Osteoblast (primary cell): Measurements from ENCODE around the gene SAP25. TPM values are rescaled to one million over a fixed set of nuclear protein-coding genes. Genes with fewer than 3 reads are reported as not detected.

Experiments used
- DNase-seq: peaks from one replicate; pipeline ENCODE4 v3.0.0; 2011; ENCODE audit warnings: low spot score, mixed read lengths; ENCODE audit not compliant: insufficient read length; ENCODE audit errors: missing footprints
- H2AFZ ChIP-seq: 2 replicates; pipeline ENCODE4 v1.6.0; 2011; ENCODE audit warnings: mild to moderate bottlenecking, low read length
- H3K27ac ChIP-seq: 2 replicates; pipeline ENCODE4 v1.5.1; 2011; ENCODE audit warnings: mild to moderate bottlenecking, low read depth, low read length, moderate library complexity
- H3K27me3 ChIP-seq: 2 replicates; pipeline ENCODE4 v1.6.0; 2012; ENCODE audit warnings: mild to moderate bottlenecking, control low read depth, inconsistent platforms, low read length, moderate library complexity; ENCODE audit not compliant: insufficient read depth
- H3K36me3 ChIP-seq: 2 replicates; pipeline ENCODE4 v1.5.1; 2011; ENCODE audit warnings: mild to moderate bottlenecking, low read length, control low read depth, moderate library complexity; ENCODE audit not compliant: insufficient read depth
- H3K4me1 ChIP-seq: 2 replicates; pipeline ENCODE4 v1.5.1; 2011; ENCODE audit warnings: mild to moderate bottlenecking, low read length, control low read depth, moderate library complexity; ENCODE audit not compliant: insufficient read depth
- H3K4me2 ChIP-seq: 2 replicates; pipeline ENCODE4 v1.6.0; 2011; ENCODE audit warnings: mild to moderate bottlenecking, low read length; ENCODE audit not compliant: insufficient read depth
- H3K4me3 ChIP-seq: fragments of 200-600 bp; sonication (generic); 3 replicates; pipeline ENCODE4 v1.5.1; 2012; ENCODE audit warnings: mild to moderate bottlenecking, low read length, inconsistent platforms; ENCODE audit not compliant: insufficient read depth
- H3K79me2 ChIP-seq: 2 replicates; pipeline ENCODE4 v1.6.0; 2012; ENCODE audit warnings: mild to moderate bottlenecking, low read length, control low read depth, inconsistent platforms; ENCODE audit not compliant: insufficient read depth
- H3K9me3 ChIP-seq: 2 replicates; pipeline ENCODE4 v1.5.1; 2011; ENCODE audit warnings: low read depth, low read length, control low read depth
- H4K20me1 ChIP-seq: 2 replicates; pipeline ENCODE4 v1.6.0; 2012; ENCODE audit warnings: mild to moderate bottlenecking, low read length, control low read depth; ENCODE audit not compliant: insufficient read depth
- total RNA-seq: library from RNA; depleted of rRNA; stranded (reverse); fragments of >200 nt; gene quantifications from 2 replicates; pipeline ENCODE4 v1.2.3, GENCODE V29; 2012
- TF ChIP-seq, protein P1 (sequence below): IDR thresholded peaks from 2 replicates; pipeline ENCODE4 v1.5.1; 2011; ENCODE audit warnings: mild to moderate bottlenecking, low read depth, low read length, moderate library complexity; ENCODE audit errors: extremely low read depth

The SAP25 gene
- total RNA-seq, 1 donor = not detected

- Histone ChIP-seq H3K27me3 (no peaks in the 10 kb centered on the region), H3K4me1 (peaks cover 12% of the 10 kb centered on the region), H4K20me1 (no peaks in the 10 kb centered on the region), H2AFZ (no peak overlapping the region), H3K4me2 (no peak overlapping the region), H3K9me3 (no peaks in the 10 kb centered on the region), H3K36me3 (peaks cover 3% of the 10 kb centered on the region), H3K27ac (no peak overlapping the region), H3K79me2 (no peaks in the 10 kb centered on the region), H3K4me3 (no peak overlapping the region)
- DNase-seq = no peak
- TF ChIP-seq, protein P1, sequence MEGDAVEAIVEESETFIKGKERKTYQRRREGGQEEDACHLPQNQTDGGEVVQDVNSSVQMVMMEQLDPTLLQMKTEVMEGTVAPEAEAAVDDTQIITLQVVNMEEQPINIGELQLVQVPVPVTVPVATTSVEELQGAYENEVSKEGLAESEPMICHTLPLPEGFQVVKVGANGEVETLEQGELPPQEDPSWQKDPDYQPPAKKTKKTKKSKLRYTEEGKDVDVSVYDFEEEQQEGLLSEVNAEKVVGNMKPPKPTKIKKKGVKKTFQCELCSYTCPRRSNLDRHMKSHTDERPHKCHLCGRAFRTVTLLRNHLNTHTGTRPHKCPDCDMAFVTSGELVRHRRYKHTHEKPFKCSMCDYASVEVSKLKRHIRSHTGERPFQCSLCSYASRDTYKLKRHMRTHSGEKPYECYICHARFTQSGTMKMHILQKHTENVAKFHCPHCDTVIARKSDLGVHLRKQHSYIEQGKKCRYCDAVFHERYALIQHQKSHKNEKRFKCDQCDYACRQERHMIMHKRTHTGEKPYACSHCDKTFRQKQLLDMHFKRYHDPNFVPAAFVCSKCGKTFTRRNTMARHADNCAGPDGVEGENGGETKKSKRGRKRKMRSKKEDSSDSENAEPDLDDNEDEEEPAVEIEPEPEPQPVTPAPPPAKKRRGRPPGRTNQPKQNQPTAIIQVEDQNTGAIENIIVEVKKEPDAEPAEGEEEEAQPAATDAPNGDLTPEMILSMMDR = no peak
Measured at GRCh38 chr7:100559127-100559526, 14.6 kb downstream of the SAP25 start.

DNA sequence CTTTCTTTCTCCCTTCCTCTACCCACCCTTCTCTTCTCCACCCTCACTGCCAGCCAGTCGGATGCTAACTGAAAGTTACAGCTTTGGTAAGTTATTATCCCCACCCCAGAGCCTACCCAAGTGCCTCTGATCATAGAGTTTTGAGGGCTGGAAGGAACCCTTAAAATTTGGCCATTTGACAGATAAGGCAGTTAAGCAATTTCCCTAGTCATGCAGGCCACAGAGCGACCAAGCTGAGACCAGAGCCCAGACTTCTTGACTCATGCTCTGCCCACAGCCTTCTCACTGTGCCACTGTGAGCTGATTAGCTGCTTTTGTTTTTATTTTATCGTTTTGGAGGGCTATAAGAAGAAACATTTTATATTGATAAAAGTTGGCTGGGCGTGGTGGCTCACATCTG lies 17.2 kb downstream of the SAP25 start:
- Histone ChIP-seq H4K20me1 (no peaks in the 10 kb centered on the region), H2AFZ (peak overlapping the region; percentile 80), H3K36me3 (peaks cover 16% of the 10 kb centered on the region), H3K4me3 (no peak overlapping the region), H3K79me2 (no peaks in the 10 kb centered on the region), H3K4me2 (peak overlapping the region; percentile 26), H3K27me3 (no peaks in the 10 kb centered on the region), H3K27ac (peak overlapping the region; percentile 55), H3K4me1 (peaks cover 12% of the 10 kb centered on the region), H3K9me3 (no peaks in the 10 kb centered on the region)
- TF ChIP-seq, protein P1 = no peak
- peak; percentile 93 for DNase-seq

DNA sequence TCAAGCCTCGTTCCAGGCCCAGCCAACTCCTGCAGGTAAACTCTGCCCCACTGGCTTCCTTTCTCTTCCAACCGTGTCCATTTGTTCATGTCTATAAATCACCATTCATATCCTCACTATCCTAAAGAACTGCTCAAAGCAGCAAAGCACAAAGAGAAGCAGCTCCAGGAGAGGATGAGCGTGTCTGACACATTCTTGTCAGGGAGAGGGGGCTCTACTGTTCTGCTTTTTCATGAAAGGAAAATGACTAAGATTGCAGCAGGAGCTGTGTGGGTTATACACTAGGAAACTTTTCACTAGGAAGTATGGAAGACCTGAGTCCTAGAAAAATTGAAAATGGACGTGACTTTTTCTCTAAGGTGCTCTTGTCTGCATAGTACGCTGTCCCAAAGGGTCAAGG lies 18.0 kb downstream of the SAP25 start:
- H3K36me3 ChIP-seq = peaks cover 16% of the 10 kb centered on the region
- H3K79me2 ChIP-seq = no peaks in the 10 kb centered on the region
- no peak overlapping the region for H2AFZ ChIP-seq
- H3K9me3 ChIP-seq = no peaks in the 10 kb centered on the region
- no peak overlapping the region for H3K4me2 ChIP-seq
- TF ChIP-seq, protein P1 = no peak
- H3K27ac ChIP-seq = no peak overlapping the region
- no peaks in the 10 kb centered on the region for H4K20me1 ChIP-seq
- peak; percentile 56 for DNase-seq
- H3K27me3 ChIP-seq = no peaks in the 10 kb centered on the region
- H3K4me1 ChIP-seq = peaks cover 12% of the 10 kb centered on the region
- no peak overlapping the region for H3K4me3 ChIP-seq

GRCh38 chr7:100553032-100553431 lies 20.7 kb downstream of the SAP25 start:
- TF ChIP-seq, protein P1 = no peak
- no peak for DNase-seq
- no peak overlapping the region for H3K4me3 ChIP-seq

More at GRCh38 chr7:100553032-100553431, 20.7 kb downstream of the SAP25 start:
- Histone ChIP-seq H3K9me3 (no peaks in the 10 kb centered on the region), H3K4me2 (no peak overlapping the region), H3K27me3 (no peaks in the 10 kb centered on the region), H3K79me2 (peaks cover 5% of the 10 kb centered on the region), H3K27ac (no peak overlapping the region), H3K4me1 (peaks cover 19% of the 10 kb centered on the region), H4K20me1 (no peaks in the 10 kb centered on the region), H3K36me3 (peaks cover 13% of the 10 kb centered on the region), H2AFZ (no peak overlapping the region)
